ENCODE data around the gene SLBP.
"Not testable (repeated sequence)": the region's sequence is repeated elsewhere in the genome, so short reads cannot be mapped to it uniquely, and the experiment has no call there.

The SLBP gene

DNA sequence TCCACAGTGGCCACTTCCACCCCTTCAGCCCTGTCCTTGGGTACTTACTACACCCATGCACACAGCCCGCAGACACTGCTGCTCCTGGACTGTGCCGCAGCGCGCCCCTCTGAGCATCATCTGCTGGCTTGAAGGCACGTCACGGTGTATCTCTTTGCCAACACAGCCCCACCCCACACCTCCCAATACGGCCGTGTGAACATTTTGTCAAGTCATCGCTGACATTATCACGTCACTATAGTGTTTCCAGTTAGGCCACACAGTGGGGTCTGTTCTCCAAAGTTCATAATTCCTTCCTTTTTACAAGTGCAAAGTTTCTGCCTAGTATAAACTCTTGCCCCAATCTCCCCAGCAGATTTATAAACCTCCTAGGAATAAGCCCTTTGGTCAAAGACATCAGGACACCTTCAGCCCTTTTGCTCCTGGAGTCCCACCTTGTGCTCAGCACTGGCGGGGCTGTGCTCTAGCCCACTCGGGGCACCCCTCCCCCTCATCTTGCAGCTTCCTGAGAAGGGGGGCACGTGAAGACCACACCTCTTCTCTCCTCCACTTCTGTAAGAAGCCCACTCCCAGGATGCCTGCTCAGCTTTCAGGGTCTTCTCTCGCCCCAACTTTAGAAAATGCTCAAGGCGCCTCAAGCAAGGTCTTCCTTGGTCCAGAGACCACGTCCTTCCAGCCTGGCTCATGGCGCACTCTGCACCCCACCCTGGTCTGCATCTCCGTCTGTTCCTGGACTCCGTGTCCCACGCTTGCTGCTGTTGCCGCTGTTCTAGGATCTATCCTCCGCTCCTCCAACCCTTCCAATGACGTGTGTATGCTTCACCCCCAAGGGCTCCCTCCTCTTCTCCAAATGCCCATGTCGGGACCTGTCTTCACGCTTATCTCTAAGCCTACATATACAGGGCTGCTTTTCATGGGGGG lies 35.3 kb downstream of the SLBP start:
- no peak for DNase-seq (ENCODE audit: low read depth, low spot score)

DNA sequence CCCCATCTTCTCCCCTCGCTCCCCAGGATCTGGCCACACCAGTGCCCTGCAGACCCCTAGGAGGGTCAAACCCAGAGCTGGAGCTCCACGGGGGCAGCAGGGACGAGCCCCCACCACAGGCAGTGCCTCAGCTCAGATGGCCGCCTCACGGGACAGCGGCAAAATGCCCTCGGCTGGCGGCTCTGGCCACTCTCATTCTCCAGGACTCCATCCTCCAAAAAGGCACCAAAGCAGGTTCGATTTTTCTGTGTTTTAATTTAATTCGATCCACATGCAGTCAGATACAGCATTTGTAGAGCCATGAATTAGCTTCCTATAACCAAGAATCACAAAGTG lies 36.3 kb downstream of the SLBP start:
- no peak for DNase-seq (ENCODE audit: low read depth, low spot score)

DNA sequence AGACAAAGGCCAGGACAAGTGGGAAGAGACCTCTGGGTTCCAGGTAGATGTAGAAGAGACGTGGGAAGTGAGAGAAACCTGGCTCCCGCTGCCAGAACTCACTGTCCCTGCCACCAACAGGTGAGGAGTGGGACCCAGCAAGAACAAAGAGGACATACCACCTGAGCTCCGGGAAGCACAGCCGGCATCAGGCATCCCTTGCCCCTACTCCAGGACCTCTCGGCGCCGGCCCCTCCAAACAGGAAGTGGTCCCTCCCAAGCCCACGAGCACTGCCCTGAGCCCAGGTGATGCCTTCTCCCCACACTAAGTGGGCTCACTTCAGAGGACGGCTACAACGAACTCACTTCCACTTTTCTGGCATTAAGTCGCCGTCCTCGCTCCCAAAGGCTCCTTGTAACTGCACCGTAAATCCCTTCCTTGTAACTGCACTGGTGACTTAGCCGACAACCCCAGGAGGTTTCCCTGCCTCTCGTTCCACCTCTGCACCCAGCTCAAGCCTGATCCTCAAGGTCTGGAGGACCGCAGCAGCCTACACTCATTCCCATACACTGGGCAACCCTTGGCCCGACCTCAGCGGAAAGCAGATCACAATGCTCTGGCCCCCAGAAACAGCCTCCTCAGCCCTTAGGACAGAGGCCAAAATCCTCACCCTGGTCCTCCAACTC lies 36.9 kb downstream of the SLBP start:
- no peak for DNase-seq (ENCODE audit: low read depth, low spot score)

- DNase-seq (ENCODE audit: low read depth, low spot score): no peak
Observed at GRCh38 chr4:1674682-1675081, 37.4 kb downstream of the SLBP start.

GRCh38 chr4:1673671-1674070 lies 38.4 kb downstream of the SLBP start:
- no peak for DNase-seq (ENCODE audit: low read depth, low spot score)

DNA sequence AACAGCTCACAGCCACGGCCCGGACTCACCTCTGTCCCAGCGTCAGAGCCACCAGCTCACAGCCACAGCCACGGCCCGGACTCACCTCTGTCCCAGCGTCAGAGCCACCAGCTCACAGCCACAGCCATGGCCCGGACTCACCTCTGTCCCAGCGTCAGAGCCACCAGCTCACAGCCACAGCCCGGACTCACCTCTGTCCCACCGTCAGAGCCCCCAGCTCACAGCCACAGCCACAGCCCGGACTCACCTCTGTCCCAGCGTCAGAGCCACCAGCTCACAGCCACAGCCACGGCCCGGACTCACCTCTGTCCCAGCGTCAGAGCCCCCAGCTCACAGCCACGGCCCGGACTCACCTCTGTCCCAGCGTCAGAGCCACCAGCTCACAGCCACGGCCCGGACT lies 41.1 kb downstream of the SLBP start:
- DNase-seq (ENCODE audit: low read depth, low spot score): not testable (repeated sequence)

DNA sequence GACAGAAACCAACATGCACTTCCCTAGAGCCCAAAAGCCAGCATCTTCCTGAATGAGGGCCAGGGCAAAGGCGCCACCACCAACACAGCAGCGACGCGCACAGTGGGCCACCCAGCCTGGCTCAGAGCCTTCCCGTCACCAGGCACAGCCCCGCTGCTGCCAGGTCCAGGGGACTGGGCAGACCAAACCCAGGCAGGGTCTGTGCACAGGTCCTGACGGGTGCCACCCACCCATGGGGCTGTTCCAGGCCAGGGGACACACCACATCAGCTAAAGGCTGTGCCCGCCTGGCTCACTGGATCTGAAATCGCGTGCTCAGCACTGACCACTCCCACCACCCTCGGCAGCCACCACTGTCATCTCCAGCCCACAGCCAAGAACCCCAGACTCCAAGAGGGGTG lies 41.8 kb downstream of the SLBP start:
- no peak for DNase-seq (ENCODE audit: low read depth, low spot score)

GRCh38 chr4:1669850-1670249 lies 42.3 kb downstream of the SLBP start:
- no peak for DNase-seq (ENCODE audit: low read depth, low spot score)

- DNase-seq (ENCODE audit: low read depth, low spot score): no peak
Observed at GRCh38 chr4:1669270-1669669, 42.8 kb downstream of the SLBP start.

DNA sequence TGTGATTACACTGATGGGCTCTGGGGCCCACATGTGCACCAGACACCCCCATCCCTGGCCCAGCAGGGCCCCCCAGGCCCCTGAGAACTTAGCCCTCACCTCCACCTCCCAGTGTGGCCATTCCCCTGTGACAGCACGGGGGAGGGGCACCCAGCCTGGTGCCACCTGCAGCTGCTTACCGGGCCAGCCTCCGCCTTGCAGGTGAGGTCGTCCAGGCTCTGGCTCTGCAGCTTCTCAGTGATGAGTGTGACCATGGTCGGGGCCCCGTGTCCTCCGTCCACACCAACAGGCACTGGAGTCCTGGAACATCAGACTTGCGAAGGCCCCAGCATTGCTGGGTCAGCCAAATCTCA lies 43.7 kb downstream of the SLBP start:
- no peak for DNase-seq (ENCODE audit: low read depth, low spot score)

DNA sequence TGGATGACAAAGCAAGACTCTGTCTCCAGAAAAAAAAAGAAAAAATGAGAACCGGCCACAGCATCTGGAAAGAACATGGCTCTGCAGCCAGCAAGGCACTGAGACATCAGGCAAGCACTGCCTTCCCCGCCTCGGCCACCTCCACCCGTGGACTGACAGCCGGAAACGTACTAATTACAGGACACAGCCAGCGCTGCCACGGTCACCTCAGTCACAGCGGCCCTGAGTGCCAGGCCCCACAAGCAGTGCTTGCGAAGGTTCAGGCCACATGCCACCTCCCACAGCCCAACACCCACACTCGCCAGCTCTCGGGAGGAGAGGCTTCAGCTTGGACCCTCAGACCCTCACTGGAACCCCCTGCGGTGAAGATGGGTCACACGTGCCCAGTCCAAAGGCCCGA lies 44.8 kb downstream of the SLBP start:
- DNase-seq (ENCODE audit: low read depth, low spot score): no peak

- no peak for DNase-seq (ENCODE audit: low read depth, low spot score)
Observed at GRCh38 chr4:1666391-1666790, 45.7 kb downstream of the SLBP start.

DNA sequence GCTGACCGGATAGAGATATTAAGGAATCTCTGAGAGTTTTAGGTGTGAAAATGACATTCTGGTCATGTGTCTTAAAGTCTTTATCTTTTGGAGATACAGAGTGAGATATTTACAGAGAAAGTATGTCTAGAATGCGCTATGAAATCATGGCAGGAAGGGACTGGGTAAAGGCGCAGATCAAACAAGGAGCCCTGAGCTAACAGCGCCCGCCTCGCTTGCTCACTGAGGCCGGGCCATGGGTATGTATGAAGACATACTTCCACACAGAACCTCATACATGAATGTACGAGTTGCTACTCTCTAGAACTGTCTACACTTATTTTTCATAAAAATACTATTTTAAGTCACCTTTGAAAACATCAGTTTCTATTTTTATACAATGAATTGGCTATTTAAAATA lies 48.0 kb downstream of the SLBP start:
- DNase-seq (ENCODE audit: low read depth, low spot score): no peak

- DNase-seq (ENCODE audit: low read depth, low spot score): no peak
Observed at GRCh38 chr4:1663549-1663948, 48.6 kb downstream of the SLBP start.

GRCh38 chr4:1661695-1662094 lies 50.4 kb downstream of the SLBP start:
- no peak for DNase-seq (ENCODE audit: low read depth, low spot score)

DNA sequence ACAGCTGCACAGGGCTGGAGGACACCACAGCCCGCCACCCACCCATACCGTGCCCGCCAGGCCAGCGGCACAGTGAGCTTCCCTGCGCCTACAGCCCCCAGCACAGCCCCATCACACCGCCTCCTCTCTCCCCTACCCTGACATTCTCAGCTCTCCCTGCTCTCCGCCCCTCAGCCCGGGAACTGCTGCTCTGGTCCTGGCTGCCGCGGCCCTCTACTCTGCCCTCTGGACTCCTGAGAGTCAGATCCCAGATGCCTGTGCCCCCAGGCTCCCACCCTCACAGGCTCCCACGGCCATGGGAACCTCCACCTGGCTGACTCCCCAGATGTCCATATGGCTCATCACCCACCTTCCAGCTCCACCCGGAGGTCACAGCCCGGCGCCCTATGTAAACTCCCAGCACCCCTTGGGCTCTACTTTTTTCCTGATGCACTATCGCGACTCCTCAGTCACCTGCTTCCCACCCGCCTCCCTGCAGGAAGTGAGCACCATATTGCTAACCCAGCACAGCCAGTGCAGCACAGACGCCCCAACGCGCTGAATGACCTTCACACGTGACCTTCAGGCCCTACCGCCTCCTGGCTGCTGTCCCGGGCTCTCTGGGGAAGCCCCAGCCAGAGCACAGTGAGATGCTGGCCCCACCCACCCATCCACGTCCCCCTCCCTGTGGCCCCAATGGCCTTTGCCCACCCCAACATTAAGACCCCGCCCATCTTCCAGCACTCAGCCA lies 51.0 kb downstream of the SLBP start:
- DNase-seq (ENCODE audit: low read depth, low spot score): no peak

DNA sequence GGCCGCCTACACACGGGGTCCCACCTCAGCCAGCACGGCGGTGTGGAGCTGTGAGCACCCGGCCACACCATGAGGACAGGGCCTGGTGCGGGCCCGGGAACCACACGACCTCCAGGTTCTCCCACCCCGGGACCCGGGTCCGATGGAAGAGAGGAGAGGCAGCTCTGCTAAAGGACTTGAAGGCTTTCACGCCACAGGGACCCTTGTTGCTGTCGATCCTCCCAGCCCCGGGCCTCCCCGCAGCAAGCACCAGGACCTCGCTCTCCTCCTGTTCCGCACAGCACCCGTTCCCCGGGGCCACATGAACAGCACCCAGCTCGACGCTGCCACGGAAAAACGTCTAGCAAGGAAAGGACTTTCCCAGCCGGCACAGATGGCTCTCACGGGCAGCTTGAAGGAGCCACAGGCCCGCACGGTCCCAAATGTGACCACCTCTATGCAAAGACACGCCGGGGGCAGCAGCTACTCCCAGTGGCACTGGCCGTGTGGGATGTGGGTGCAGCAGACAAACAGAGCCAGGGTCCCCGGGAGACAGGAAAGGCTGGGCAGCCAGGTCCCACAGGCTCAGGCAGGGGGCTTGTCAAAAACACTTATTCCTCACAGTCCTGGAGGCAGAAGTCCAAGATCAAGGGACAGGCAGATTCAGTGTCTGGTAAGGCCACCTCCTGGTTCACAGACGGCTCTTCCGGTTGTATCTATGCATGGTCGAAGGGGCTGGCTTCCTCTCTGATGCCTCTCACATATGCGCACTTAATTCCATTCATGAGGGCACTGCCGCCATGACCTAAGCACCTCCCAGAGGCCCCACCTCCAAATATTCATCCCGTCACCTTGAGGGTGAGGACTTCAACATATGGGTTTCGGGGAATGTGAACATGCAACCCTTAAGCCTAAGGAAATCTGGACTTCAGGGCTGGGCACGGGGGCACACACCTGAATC lies 52.7 kb downstream of the SLBP start:
- DNase-seq (ENCODE audit: low read depth, low spot score): no peak

GRCh38 chr4:1658581-1658980 lies 53.5 kb downstream of the SLBP start:
- no peak for DNase-seq (ENCODE audit: low read depth, low spot score)

GRCh38 chr4:1658146-1658545 lies 54.0 kb downstream of the SLBP start:
- DNase-seq (ENCODE audit: low read depth, low spot score): no peak

GRCh38 chr4:1656986-1657385 lies 55.1 kb downstream of the SLBP start:
- no peak for DNase-seq (ENCODE audit: low read depth, low spot score)

GRCh38 chr4:1656132-1656531 lies 56.0 kb downstream of the SLBP start:
- DNase-seq (ENCODE audit: low read depth, low spot score): no peak

DNA sequence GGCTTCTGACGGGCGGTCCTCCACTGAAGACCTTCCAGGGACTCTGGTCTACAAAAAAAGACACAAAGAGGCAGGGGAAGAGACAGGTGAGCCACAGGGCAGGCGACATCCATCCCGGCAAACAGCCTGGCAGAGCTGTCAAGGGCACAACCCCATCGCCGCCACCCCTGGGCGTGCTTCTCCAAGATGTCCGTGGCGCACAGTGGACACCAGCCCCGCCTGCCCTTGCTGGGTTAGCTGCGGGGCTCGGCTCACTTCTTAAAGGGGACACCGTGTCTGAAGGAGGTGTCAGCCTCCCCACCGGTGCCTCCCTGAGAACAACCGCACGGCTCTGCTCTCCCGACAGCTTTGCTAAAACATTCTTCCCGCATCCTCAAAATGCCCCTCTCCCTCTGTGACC lies 56.4 kb downstream of the SLBP start:
- DNase-seq (ENCODE audit: low read depth, low spot score): no peak

Measured in iPS DF 19.7 (cell line).